Trophoblast cell (in vitro differentiated cells and primary cell): ENCODE data around the gene TSSK6.
A peak's percentile ranks its signal among the peaks of the same experiment; 100 is the strongest.

Experiments used
- DNase-seq, 2 donors: peaks; one replicate each; pipeline ENCODE4 v3.0.0-alpha.2; 2016
- H2AFZ ChIP-seq: 2 replicates; pipeline ENCODE4 v1.6.1; 2013; ENCODE audit warnings: low read length, moderate library complexity, mild to moderate bottlenecking; ENCODE audit not compliant: insufficient read depth, poor library complexity
- H2AK5ac ChIP-seq: 2 replicates; pipeline ENCODE4 v1.6.1; 2013; ENCODE audit warnings: mild to moderate bottlenecking, low read length
- H2BK120ac ChIP-seq: 2 replicates; pipeline ENCODE4 v1.6.1; 2013; ENCODE audit warnings: low read length, mild to moderate bottlenecking, moderate library complexity; ENCODE audit not compliant: insufficient read depth, poor library complexity
- H2BK12ac ChIP-seq: 2 replicates; pipeline ENCODE4 v1.6.1; 2013; ENCODE audit warnings: mild to moderate bottlenecking, low read length, moderate library complexity
- H2BK5ac ChIP-seq: 2 replicates; pipeline ENCODE4 v1.6.1; 2013; ENCODE audit warnings: low read length, low read depth, moderate library complexity, mild to moderate bottlenecking; ENCODE audit not compliant: poor library complexity
- H3K14ac ChIP-seq: 2 replicates; pipeline ENCODE4 v1.6.1; 2013; ENCODE audit warnings: mild to moderate bottlenecking, low read length
- H3K18ac ChIP-seq: 2 replicates; pipeline ENCODE4 v1.6.1; 2013; ENCODE audit warnings: mild to moderate bottlenecking, low read length
- H3K23ac ChIP-seq: 2 replicates; pipeline ENCODE4 v1.6.1; 2013; ENCODE audit warnings: low read length
- H3K27ac ChIP-seq: 2 replicates; pipeline ENCODE4 v1.5.1; 2013; ENCODE audit warnings: low read depth, mild to moderate bottlenecking, inconsistent platforms, low read length, moderate library complexity
- H3K27me3 ChIP-seq: 2 replicates; pipeline ENCODE4 v1.6.1; 2013; ENCODE audit warnings: inconsistent platforms, mild to moderate bottlenecking, low read length, moderate library complexity; ENCODE audit not compliant: insufficient read depth
- H3K36me3 ChIP-seq, 2 experiments: 1 replicate in 1 of 2; 2 replicates in 1 of 2; pipeline ENCODE4 v1.6.1; 2013; ENCODE audit warnings: low read length in 2 of 2, mild to moderate bottlenecking in 2 of 2, moderate library complexity in 1 of 2; ENCODE audit not compliant: insufficient read depth in 2 of 2, control insufficient read depth in 1 of 2
- H3K4ac ChIP-seq: 2 replicates; pipeline ENCODE4 v1.6.1; 2013; ENCODE audit warnings: low read depth, mild to moderate bottlenecking, low read length, moderate library complexity
- H3K4me1 ChIP-seq, 2 experiments: 1 replicate in 1 of 2; 2 replicates in 1 of 2; pipeline ENCODE4 v1.6.1; 2013; ENCODE audit warnings: low read length in 2 of 2, mild to moderate bottlenecking in 2 of 2, moderate library complexity in 1 of 2; ENCODE audit not compliant: insufficient read depth in 2 of 2, control insufficient read depth in 1 of 2
- H3K4me2 ChIP-seq: 2 replicates; pipeline ENCODE4 v1.6.1; 2013; ENCODE audit warnings: inconsistent platforms, mild to moderate bottlenecking, low read length, moderate library complexity
- H3K4me3 ChIP-seq: 2 replicates; pipeline ENCODE4 v1.5.1; 2013; ENCODE audit warnings: mild to moderate bottlenecking, low read depth, low read length, inconsistent platforms
- H3K79me1 ChIP-seq: one replicate; pipeline ENCODE4 v1.6.1; 2013; ENCODE audit warnings: low read length
- H3K79me2 ChIP-seq: 2 replicates; pipeline ENCODE4 v1.6.1; 2013; ENCODE audit warnings: low read length, mild to moderate bottlenecking; ENCODE audit not compliant: control insufficient read depth, insufficient read depth, poor library complexity
- H3K9ac ChIP-seq: 2 replicates; pipeline ENCODE4 v1.6.1; 2013; ENCODE audit warnings: mild to moderate bottlenecking, low read length
- H3K9me3 ChIP-seq: 2 replicates; pipeline ENCODE4 v1.6.1; 2013; ENCODE audit warnings: low read depth, mild to moderate bottlenecking, control low read depth, inconsistent platforms, low read length; ENCODE audit not compliant: insufficient read depth
- H4K12ac ChIP-seq: 2 replicates; pipeline ENCODE4 v1.6.1; 2013; ENCODE audit warnings: low read depth, mild to moderate bottlenecking, low read length, moderate library complexity
- H4K8ac ChIP-seq: 2 replicates; pipeline ENCODE4 v1.6.1; 2013; ENCODE audit warnings: low read depth, mild to moderate bottlenecking, low read length, moderate library complexity
- H4K91ac ChIP-seq: one replicate; pipeline ENCODE4 v1.6.1; 2013; ENCODE audit warnings: low read depth, mild to moderate bottlenecking, low read length, moderate library complexity
- WGBS: extraction: QIAGEN DNeasy Blood & Tissue Kit; methylation state at CpG from one replicate; pipeline ENCODE4 v1.1.7; 2013; ENCODE audit warnings: missing lambda C conversion rate; ENCODE audit not compliant: insufficient read length, insufficient coverage; ENCODE audit errors: extremely low coverage; 5-methylcytosine and 5-hydroxymethylcytosine counted together

TSSK6 gene

GRCh38 chr19:19482809-19483596 is 32.3 kb downstream of the TSSK6 start:
- Histone ChIP-seq H2AK5ac (no peak overlapping the region), H3K4me3 (no peak overlapping the region), H2BK120ac (no peak overlapping the region), H2AFZ (no peak overlapping the region), H4K8ac (no peak overlapping the region), H3K79me2 (peaks cover 16% of the 10 kb centered on the region), H3K18ac (no peak overlapping the region), H3K23ac (no peak overlapping the region), H3K27me3 (no peaks in the 10 kb centered on the region), H2BK5ac (no peak overlapping the region), H3K36me3 (peaks cover 25 to 26% of the 10 kb centered on the region in 2 experiments), H4K91ac (no peak overlapping the region), H2BK12ac (no peak overlapping the region), H3K9ac (no peak overlapping the region), H3K4me2 (no peak overlapping the region), H3K14ac (no peak overlapping the region), H3K4ac (peak overlapping the region; percentile 10), H3K9me3 (no peaks in the 10 kb centered on the region), H4K12ac (no peak overlapping the region), H3K4me1 (peaks cover 33% of the 10 kb centered on the region in 2 experiments), H3K27ac (no peak overlapping the region), H3K79me1 (peaks cover 7% of the 10 kb centered on the region)
- no peak for DNase-seq
- no CpG with 5 or more reads among the region's 19 CpGs for WGBS

GRCh38 chr19:19480688-19481087 is 34.7 kb downstream of the TSSK6 start:
- H2BK12ac ChIP-seq = no peak overlapping the region
- DNase-seq = no peak
- H3K4me1 ChIP-seq = peaks cover 11% of the 10 kb centered on the region in 2 experiments
- H4K12ac ChIP-seq = no peak overlapping the region
- H4K91ac ChIP-seq = no peak overlapping the region
- no peak overlapping the region for H2AFZ ChIP-seq
- no peak overlapping the region for H3K27ac ChIP-seq
- H3K4me3 ChIP-seq = no peak overlapping the region
- WGBS = no CpG with 5 or more reads among the region's 5 CpGs
- H3K9me3 ChIP-seq = no peaks in the 10 kb centered on the region
- no peaks in the 10 kb centered on the region for H3K27me3 ChIP-seq
- H4K8ac ChIP-seq = no peak overlapping the region
- H3K36me3 ChIP-seq = peaks cover 22 to 34% of the 10 kb centered on the region in 2 experiments
- H3K9ac ChIP-seq = no peak overlapping the region
- no peak overlapping the region for H2AK5ac ChIP-seq
- no peak overlapping the region for H2BK5ac ChIP-seq
- H2BK120ac ChIP-seq = no peak overlapping the region
- H3K79me1 ChIP-seq = no peaks in the 10 kb centered on the region
- no peak overlapping the region for H3K23ac ChIP-seq
- H3K4ac ChIP-seq = peak overlapping the region; percentile 48
- no peak overlapping the region for H3K18ac ChIP-seq
- H3K14ac ChIP-seq = no peak overlapping the region
- H3K79me2 ChIP-seq = peaks cover 7% of the 10 kb centered on the region
- H3K4me2 ChIP-seq = no peak overlapping the region

GRCh38 chr19:19477705-19478383 is 37.5 kb downstream of the TSSK6 start:
- no peak overlapping the region for H4K12ac ChIP-seq
- H2BK12ac ChIP-seq = no peak overlapping the region
- WGBS = no CpG with 5 or more reads among the region's 10 CpGs
- peak overlapping the region; percentile 30 for H3K4ac ChIP-seq
- no peak overlapping the region for H3K4me2 ChIP-seq
- no peaks in the 10 kb centered on the region for H3K9me3 ChIP-seq
- H3K27ac ChIP-seq = no peak overlapping the region
- peaks cover 0 to 5% of the 10 kb centered on the region in 2 experiments for H3K4me1 ChIP-seq
- no peak overlapping the region for H3K23ac ChIP-seq
- H3K79me1 ChIP-seq = no peaks in the 10 kb centered on the region
- no peak overlapping the region for H2AK5ac ChIP-seq
- no peak overlapping the region for H3K18ac ChIP-seq
- no peak for DNase-seq
- H4K91ac ChIP-seq = no peak overlapping the region
- H3K79me2 ChIP-seq = peaks cover 7% of the 10 kb centered on the region
- H2AFZ ChIP-seq = no peak overlapping the region
- H2BK120ac ChIP-seq = no peak overlapping the region
- no peak overlapping the region for H2BK5ac ChIP-seq
- H3K4me3 ChIP-seq = no peak overlapping the region
- peaks cover 37 to 50% of the 10 kb centered on the region in 2 experiments for H3K36me3 ChIP-seq
- no peaks in the 10 kb centered on the region for H3K27me3 ChIP-seq
- no peak overlapping the region for H3K14ac ChIP-seq
- H4K8ac ChIP-seq = no peak overlapping the region
- no peak overlapping the region for H3K9ac ChIP-seq

- Histone ChIP-seq H3K79me2 (peaks cover 7% of the 10 kb centered on the region), H3K18ac (no peak overlapping the region), H3K27ac (no peak overlapping the region), H4K12ac (no peak overlapping the region), H3K4me1 (peaks cover 0 to 5% of the 10 kb centered on the region in 2 experiments), H3K14ac (no peak overlapping the region), H2BK5ac (no peak overlapping the region), H2AFZ (no peak overlapping the region), H4K8ac (no peak overlapping the region), H2BK120ac (no peak overlapping the region), H3K9ac (no peak overlapping the region), H3K9me3 (peaks cover 2% of the 10 kb centered on the region), H3K79me1 (no peaks in the 10 kb centered on the region), H4K91ac (no peak overlapping the region), H3K4me3 (no peak overlapping the region), H2BK12ac (no peak overlapping the region), H3K27me3 (no peaks in the 10 kb centered on the region), H3K36me3 (peaks cover 33 to 48% of the 10 kb centered on the region in 2 experiments), H2AK5ac (no peak overlapping the region), H3K4me2 (no peak overlapping the region), H3K4ac (peak overlapping the region; percentile 78), H3K23ac (no peak overlapping the region)
- no CpG with 5 or more reads among the region's 19 CpGs for WGBS
- DNase-seq = peak; percentile 30 to 43
Observed at GRCh38 chr19:19475849-19476828, 39.2 kb downstream of the TSSK6 start.
